GM06990 (cell line): Measurements from ENCODE around the gene RNF39.
A peak's percentile ranks its signal among the peaks of the same experiment; 100 is the strongest.

ENCODE experiments used
- DNase-seq: peaks from one replicate; pipeline ENCODE4 v3.0.0-alpha.2; 2011; ENCODE audit not compliant: insufficient read length; ENCODE audit errors: extremely low read depth
- H3K27me3 ChIP-seq: replicated peaks from 2 replicates; pipeline ENCODE4 v1.6.0; 2011; ENCODE audit warnings: low read length; ENCODE audit not compliant: control insufficient read depth, insufficient read depth
- H3K36me3 ChIP-seq: 2 replicates; pipeline ENCODE4 v1.5.1; 2011; ENCODE audit warnings: low read length; ENCODE audit not compliant: control insufficient read depth, insufficient read depth
- H3K4me3 ChIP-seq: replicated peaks from 2 replicates; pipeline ENCODE4 v1.5.1; 2011; ENCODE audit warnings: low read depth, mild to moderate bottlenecking, control low read depth, low read length
- TF ChIP-seq, protein P1 (sequence below): IDR thresholded peaks from 2 replicates; pipeline ENCODE4 v1.5.1; 2011; ENCODE audit warnings: low read length, control low read depth, mild to moderate bottlenecking, inconsistent platforms; ENCODE audit not compliant: insufficient read depth, poor library complexity, severe bottlenecking

The RNF39 gene

DNA sequence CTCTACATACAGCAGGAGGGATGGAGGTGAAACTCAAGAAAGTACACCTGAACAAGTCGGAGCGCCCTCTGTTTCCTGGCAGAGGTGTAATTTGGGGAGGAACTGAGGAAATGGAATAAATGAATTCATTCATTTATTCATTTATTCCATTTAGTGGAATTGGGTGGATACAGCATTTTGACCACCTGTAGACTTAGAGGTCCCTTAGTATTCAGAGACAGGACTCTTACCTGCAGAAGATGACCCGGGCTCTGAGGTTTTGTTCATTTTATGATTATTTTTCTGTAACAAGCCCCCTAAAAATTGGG, 28.3 kb upstream of the RNF39 start:
- TF ChIP-seq, protein P1, sequence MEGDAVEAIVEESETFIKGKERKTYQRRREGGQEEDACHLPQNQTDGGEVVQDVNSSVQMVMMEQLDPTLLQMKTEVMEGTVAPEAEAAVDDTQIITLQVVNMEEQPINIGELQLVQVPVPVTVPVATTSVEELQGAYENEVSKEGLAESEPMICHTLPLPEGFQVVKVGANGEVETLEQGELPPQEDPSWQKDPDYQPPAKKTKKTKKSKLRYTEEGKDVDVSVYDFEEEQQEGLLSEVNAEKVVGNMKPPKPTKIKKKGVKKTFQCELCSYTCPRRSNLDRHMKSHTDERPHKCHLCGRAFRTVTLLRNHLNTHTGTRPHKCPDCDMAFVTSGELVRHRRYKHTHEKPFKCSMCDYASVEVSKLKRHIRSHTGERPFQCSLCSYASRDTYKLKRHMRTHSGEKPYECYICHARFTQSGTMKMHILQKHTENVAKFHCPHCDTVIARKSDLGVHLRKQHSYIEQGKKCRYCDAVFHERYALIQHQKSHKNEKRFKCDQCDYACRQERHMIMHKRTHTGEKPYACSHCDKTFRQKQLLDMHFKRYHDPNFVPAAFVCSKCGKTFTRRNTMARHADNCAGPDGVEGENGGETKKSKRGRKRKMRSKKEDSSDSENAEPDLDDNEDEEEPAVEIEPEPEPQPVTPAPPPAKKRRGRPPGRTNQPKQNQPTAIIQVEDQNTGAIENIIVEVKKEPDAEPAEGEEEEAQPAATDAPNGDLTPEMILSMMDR = no peak
- H3K36me3 ChIP-seq = no peaks in the 10 kb centered on the region
- DNase-seq = no peak
- peaks cover 8% of the 10 kb centered on the region; the same call in 1 of the 2 replicates for H3K27me3 ChIP-seq
- no peak overlapping the region for H3K4me3 ChIP-seq

DNA sequence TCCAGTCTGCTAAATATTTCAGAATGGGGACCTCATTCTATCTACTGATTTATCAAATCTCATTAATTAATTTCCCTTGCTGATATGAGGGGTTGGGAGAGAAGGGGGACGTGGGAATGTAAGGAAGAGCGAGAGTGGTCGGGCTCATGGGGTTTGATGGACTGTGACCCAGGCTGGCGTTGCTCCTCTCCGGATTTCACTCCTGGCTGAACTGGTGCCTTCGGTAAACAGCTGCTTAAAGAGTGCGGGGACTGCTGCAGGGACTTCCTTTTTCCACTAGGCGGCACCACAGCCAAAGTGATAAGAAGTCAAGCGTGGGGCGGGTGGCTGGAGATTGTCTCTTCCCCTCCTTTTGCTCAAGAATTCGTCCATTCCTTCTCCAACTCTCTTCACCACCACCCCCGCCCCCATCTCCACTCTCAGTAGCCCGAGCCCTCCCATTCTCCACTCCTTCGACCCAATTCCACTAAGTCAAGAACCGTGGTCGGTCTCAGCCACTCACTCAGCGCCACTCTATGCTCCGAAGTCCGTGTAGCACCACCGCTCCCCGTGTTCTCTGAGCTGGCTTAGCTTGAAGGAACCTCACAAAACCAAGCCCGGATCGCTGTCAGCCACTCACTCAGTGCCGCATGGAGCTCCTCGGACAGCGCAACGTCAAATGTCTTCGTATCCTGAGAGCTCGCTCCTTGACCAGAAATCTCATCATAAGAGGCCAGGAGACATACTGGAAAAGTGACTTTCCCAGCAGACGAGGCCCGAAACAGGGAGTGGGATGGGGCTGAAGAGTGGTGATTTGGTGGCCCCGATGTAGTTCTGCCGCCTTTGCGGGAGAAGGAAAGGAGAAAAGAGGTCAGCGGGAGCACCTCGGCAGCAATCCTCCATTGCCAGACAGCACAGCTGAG, 27.7 kb upstream of the RNF39 start:
- Histone ChIP-seq H3K27me3 (peaks cover 10% of the 10 kb centered on the region), H3K4me3 (peak overlapping the region; percentile 50), H3K36me3 (no peaks in the 10 kb centered on the region)
- DNase-seq = peak; percentile 66
- TF ChIP-seq, protein P1 = peak; percentile 96

DNA sequence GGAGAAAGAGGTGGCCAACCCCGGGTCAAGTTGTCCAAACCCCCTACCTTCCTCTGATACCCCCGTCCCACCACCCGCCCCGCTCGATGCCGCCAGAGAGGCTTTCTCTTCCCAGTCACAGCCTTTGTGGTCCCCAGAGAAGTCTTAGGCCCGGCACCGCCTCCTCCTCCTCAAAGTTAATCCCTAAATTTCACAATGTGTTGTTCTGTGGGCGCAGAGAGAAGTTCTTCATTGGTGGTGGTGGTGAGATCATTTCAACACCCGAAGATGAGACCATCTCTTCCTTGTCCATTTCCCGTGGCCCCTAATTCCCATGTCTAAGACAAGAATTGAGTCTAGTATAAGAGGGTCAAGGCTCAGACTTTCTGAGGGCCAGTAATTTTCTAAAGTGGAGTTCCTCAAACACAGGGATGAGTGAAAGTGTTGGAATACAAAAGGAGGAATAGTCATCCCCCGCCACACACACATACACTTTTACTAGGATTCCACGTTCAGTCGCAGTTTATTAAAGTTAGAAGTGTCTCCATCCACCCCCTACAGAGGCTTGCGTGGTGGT, 26.9 kb upstream of the RNF39 start:
- H3K27me3 ChIP-seq = peaks cover 10% of the 10 kb centered on the region
- no peak overlapping the region for H3K4me3 ChIP-seq
- no peak for DNase-seq
- H3K36me3 ChIP-seq = no peaks in the 10 kb centered on the region
- TF ChIP-seq, protein P1 = no peak

DNA sequence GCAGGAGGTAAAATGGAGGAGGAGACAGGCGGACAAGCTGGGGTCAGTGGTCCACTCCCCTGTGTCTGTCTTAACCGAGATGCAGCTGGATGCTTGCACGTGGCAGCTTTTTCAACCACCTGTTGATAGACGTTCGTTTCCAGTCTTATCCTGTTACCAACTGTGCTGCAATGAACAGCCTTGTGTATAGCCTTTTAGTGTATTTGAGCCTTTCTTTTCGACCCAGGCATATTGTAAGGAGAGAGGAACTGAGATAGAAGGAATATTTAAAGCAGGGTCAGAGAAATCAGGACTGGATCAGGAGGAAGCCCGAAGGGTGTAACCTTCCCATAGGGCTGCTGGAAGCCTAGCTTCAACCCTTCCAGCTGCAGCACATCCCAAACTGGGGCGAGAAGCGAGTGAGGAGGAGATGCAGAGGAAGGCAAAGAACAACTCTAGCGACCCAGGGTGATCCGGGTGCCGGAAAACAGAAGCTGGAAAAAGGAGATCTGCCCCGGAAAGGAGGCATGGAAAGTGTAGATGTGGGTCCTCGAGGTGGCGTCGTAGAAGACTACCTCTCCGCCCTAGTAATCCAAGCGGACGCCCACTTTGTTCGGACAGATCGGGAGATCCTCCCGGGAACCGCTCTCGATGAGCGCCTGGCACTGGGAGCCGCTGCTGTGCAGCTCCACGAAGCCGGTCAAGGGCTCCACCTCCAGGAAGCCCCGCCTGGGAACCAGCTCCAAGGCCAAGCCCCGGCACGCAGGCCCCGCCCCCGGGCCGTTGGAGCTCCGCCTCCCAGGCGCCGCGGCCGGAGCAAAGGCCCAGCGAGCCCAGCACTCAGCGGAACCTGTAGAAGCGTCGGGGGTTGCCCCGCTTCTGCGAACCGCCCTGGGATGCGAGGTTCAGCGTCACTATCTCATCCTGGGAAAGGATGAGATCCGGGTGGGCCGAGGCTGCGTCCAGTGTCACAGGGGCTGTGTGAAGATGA, 26.2 kb upstream of the RNF39 start:
- H3K27me3 ChIP-seq = peaks cover 10% of the 10 kb centered on the region
- no peaks in the 10 kb centered on the region for H3K36me3 ChIP-seq
- TF ChIP-seq, protein P1 = peak; percentile 4
- H3K4me3 ChIP-seq = peak overlapping the region; percentile 45
- DNase-seq = peak; percentile 68

DNA sequence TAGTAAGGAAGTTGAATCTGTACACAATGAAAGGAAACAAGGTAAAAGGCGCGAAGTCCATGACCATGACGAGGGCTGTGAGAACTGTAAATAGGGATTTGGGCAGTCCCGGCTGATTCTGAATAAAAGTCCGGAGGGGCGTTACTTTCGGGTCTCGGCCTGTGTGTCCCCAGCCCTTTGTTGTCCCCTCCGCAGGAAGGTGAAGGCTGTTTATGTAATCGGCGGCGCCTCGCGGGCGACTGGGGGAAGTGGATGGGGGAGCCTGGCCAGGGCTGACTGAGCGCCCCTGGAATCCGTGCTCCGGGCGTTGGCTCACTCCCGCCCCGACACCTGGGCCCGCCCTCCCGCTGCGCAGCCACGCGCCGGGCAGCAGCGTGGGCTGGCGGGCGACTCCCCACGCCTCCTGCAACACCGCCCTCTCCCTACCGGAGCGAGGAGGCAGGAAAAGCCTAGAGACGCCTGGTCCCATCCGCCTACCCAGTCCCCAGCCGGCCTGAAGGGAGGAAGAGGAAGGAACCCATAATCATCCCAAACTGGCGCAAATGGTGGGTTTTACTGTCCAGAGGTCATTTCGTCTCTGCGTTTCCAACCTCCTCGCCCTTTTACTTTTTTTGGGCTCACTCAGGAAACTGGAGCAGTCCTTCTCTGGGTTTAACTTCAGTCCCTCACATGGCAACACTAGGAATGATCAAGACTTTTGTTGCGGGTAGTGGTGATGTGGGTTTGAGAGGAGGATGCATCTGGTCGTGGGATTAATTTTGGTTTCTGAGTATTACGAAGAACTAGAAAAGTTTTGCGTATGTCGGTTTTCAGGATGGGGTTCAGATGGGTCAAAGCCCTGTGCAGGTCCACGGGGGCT, 25.2 kb upstream of the RNF39 start:
- TF ChIP-seq, protein P1 = no peak
- no peak for DNase-seq
- peak overlapping the region; percentile 47 for H3K4me3 ChIP-seq
- H3K27me3 ChIP-seq = peaks cover 10% of the 10 kb centered on the region
- H3K36me3 ChIP-seq = no peaks in the 10 kb centered on the region
